ENCODE measurements around the gene CFAP74.

The CFAP74 gene

DNA sequence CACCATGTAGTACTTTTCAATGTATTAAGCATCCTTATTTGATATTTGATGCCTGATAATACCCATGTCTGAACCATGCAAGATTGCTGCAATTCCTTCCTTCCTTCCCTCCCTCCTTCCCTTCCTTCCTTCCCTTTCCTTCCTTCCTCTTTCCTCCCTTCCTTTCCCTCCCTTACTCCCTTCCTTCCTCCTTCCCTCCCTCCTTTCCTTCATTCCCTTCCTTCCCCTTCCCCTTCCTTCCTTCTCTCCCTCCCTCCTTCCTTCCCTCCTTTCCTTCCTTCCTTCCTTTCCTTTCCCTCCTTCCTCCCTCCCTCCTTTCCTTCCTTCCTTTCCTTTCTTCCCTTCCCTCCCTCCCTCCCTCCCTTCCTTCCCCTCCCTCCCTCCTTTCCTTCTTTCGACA is 54.8 kb downstream of the CFAP74 start:
- TF ChIP-seq, protein P1, sequence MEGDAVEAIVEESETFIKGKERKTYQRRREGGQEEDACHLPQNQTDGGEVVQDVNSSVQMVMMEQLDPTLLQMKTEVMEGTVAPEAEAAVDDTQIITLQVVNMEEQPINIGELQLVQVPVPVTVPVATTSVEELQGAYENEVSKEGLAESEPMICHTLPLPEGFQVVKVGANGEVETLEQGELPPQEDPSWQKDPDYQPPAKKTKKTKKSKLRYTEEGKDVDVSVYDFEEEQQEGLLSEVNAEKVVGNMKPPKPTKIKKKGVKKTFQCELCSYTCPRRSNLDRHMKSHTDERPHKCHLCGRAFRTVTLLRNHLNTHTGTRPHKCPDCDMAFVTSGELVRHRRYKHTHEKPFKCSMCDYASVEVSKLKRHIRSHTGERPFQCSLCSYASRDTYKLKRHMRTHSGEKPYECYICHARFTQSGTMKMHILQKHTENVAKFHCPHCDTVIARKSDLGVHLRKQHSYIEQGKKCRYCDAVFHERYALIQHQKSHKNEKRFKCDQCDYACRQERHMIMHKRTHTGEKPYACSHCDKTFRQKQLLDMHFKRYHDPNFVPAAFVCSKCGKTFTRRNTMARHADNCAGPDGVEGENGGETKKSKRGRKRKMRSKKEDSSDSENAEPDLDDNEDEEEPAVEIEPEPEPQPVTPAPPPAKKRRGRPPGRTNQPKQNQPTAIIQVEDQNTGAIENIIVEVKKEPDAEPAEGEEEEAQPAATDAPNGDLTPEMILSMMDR (IDR thresholded peaks at IDR 0.05; ENCODE audit: low read depth, low read length) = no peak
- no peak overlapping the region for H3K4me3 ChIP-seq (ENCODE audit: low read depth, low read length)

DNA sequence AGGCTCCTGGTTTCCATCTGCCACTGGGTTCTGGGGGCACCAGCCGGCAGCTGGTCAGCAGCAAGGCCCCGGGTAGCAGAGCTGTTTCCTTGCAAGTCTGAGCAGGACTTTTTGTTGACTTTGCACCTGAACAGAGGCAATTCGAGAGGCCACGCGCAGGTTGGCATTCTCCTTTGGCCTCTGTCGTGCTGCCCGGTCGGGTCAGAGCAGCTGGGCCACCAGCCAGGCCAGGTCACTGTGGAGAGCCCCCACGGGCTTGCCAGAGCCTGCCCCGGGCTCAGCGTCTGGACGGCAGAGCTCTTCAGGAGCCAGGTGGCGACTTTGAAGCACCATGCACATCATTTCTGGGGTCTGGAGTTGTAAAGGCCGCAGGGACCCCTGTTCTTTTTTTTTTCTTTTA is 56.1 kb downstream of the CFAP74 start:
- TF ChIP-seq, protein P1 (IDR thresholded peaks at IDR 0.05; ENCODE audit: low read depth, low read length) = no peak
- no peak overlapping the region for H3K4me3 ChIP-seq (ENCODE audit: low read depth, low read length)

DNA sequence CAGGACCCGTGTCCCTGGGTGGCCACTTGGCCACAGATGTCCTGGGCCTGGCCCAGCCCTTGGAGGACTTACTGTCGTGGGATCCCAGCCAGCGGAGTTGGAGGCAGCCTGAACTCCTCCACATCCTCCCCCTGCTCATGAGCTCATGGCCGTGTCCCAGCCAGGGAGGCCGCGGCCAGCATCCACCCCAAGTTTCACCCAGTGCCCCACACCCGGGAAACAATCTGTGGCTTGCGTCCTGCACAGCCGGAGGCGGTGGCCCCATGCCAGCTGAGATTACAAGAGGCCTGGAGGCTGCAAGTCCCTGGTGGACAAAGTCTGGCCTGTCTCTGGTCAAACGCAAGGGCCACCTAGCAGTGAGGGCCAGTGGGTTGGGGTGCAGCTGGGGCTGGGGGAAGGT is 57.0 kb downstream of the CFAP74 start:
- no peak overlapping the region for H3K4me3 ChIP-seq (ENCODE audit: low read depth, low read length)
- TF ChIP-seq, protein P1 (IDR thresholded peaks at IDR 0.05; ENCODE audit: low read depth, low read length) = no peak

DNA sequence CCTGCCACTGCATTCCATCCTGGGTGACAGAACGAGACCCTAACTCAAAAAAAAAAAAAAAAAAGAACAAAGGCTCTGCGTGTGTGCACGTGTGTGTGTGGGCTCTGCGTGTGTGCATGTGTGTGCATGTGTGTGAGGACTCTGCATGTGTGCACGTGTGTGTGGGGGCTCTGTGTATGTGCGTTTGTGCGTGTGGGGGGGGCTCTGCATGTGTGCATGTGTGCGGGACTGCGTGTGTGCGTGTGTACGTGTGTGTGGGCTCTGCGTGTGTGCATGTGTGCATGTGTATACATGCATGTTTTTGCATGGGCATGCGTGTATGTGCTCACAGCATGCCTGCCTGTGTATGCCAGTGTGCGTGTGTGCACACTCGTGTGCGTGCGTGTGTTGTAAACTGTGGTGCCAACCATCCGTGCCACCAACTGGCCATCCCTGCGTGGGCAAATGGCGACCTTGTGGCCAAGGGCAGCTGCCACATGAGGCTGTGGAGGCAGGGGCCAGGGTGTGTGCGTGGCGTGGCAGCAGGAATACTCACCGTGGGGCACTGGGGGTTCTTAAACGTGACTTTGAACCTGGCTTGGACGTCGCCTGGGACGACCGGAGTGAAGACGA is 57.7 kb downstream of the CFAP74 start:
- TF ChIP-seq, protein P1 (IDR thresholded peaks at IDR 0.05; ENCODE audit: low read depth, low read length) = no peak

DNA sequence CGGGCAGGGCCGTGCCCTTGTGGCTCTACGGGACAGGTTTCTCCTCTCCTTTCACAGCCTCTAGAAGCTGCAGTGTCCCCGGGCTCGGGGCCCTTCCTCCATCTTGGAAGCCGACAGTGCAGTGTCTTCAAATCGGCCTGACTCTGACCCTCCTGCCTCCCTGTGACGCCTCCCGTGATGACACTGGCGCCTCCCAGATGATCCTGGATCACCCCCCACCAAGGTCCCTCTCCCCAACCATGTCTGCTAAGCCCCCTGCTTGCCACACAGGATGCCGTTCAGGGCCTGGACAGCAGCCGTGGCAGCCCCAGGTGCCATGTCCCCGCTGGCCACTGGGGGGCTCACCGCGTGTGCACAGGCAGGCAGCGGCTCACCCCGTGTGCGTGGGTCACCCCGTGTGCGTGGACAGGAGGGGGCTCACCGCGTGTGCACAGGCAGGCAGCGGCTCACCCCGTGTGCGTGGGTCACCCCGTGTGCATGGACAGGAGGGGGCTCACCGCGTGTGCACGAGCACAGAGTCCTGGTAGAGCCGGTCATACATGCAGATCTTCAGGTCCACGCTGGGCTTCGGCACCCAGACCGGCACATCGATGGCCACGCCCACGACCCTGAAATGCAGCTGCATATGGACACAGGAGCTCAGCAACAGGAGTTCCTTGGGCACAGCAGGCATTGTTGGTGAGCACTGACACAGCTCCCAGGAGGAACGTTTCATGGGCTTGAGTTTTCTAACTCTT is 59.6 kb downstream of the CFAP74 start:
- no peak overlapping the region for H3K4me3 ChIP-seq (ENCODE audit: low read depth, low read length)
- TF ChIP-seq, protein P1 (IDR thresholded peaks at IDR 0.05; ENCODE audit: low read depth, low read length) = peak; percentile 92

More for the DNA sequence above, 57.7 kb downstream of the CFAP74 start:
- no peak overlapping the region for H3K4me3 ChIP-seq (ENCODE audit: low read depth, low read length)

DNA sequence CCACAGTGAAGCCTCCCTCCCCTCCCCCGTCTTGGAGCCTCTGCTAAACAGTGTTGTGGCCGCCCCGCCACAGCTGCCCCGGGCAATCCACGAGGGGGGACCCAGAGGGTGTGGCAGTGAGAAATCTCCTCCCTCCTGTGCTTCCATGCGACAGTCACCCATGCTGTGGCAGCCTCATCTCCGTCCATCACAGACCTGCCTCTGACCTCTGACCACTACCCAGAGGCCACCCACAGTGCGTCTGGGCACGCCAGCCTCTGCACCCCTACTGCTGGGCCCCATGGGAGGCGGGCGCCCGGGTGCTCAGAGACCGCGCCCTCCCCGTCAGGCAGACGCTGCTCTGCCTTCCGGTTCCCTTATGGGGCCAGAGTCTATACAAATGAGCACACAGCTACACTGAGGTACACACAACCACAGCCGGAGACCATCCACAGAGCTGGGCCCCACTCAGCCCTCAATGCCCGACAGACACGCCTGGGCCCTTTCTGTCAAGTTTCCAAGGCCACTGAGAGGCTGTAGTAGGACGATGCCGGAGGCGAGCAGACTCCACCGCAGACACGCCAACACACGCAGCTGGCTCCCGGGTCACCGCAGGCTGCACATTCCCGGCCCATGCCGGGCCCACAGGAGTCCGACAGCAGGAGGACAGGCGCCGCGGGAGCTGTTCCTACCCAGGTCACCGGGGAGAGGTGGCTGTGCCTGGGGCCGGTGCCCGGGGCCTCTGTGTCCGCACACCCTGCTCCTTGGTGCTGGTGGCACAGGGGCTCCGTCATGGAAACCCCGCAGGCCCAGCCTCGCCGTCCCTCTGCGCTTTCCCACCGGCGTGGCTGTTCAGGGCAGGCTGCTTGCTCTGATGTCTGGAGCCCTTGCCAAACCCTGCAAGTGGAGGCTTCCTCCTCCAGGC is 60.6 kb downstream of the CFAP74 start:
- TF ChIP-seq, protein P1 (IDR thresholded peaks at IDR 0.05; ENCODE audit: low read depth, low read length) = no peak
- H3K4me3 ChIP-seq (ENCODE audit: low read depth, low read length) = no peak overlapping the region

Measured in WI38 (cell line).